ENCODE data around the gene MAST2.

DNA sequence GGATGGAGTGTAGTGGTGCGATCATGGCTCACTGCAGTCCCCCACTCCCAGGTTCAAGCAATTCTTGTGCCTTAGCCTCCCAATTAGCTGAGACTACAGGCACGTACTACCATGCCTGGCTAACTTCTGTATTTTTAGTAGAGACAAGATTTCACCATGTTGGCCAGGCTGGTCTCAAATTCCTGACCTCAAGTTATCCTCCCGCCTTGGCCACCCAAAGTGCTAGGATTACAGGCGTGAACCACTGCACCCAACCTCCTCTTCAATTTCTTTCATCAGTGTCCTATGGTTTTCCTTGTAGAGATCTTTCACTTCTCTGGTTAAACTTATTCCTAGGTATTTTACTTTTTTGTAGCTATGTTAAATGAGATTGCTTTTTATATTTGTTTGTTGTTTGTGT is 10.7 kb upstream of the MAST2 start:
- no peak for TF ChIP-seq MYC (IDR thresholded peaks at IDR 0.05; ENCODE audit: low read depth, low read length)
- TF ChIP-seq, protein P1, sequence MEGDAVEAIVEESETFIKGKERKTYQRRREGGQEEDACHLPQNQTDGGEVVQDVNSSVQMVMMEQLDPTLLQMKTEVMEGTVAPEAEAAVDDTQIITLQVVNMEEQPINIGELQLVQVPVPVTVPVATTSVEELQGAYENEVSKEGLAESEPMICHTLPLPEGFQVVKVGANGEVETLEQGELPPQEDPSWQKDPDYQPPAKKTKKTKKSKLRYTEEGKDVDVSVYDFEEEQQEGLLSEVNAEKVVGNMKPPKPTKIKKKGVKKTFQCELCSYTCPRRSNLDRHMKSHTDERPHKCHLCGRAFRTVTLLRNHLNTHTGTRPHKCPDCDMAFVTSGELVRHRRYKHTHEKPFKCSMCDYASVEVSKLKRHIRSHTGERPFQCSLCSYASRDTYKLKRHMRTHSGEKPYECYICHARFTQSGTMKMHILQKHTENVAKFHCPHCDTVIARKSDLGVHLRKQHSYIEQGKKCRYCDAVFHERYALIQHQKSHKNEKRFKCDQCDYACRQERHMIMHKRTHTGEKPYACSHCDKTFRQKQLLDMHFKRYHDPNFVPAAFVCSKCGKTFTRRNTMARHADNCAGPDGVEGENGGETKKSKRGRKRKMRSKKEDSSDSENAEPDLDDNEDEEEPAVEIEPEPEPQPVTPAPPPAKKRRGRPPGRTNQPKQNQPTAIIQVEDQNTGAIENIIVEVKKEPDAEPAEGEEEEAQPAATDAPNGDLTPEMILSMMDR (IDR thresholded peaks at IDR 0.05; ENCODE audit: low read depth, low read length) = no peak
